Glomerular endothelial cell (primary cell): Measurements from ENCODE around the gene C1R. TPM values are rescaled to one million over a fixed set of nuclear protein-coding genes. Genes with fewer than 3 reads are reported as not detected.

Experiments used
- DNase-seq: peaks from one replicate; pipeline ENCODE4 v3.0.0-alpha.2; 2011; ENCODE audit warnings: low read depth, low spot score; ENCODE audit errors: extremely low read depth
- total RNA-seq: library from RNA; depleted of rRNA; stranded (reverse); fragments of >200 nt; gene quantifications from 2 replicates; pipeline ENCODE4 v1.2.3, GENCODE V29; 2015

C1R gene
- total RNA-seq, 1 donor from 2014 or later: 3.9 TPM

DNA sequence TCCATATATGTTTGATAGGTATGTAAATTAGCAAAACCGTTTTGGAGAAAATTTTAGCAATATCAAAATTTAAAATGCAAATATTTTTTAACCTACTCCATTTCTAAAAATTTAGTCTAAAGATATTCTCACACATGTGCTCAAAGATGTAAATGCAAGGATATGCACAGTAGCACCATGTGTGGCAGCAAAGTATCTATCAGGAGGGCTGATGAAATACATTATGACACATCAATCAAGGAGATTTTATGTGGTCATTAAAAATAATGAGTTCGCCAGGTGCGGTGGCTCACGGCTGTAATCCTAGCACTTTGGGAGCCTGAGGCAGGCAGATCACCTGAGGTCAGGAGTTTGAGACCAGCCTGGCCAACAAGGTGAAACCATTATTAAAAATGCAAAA, 8.0 kb upstream of the C1R start:
- no peak for DNase-seq

DNA sequence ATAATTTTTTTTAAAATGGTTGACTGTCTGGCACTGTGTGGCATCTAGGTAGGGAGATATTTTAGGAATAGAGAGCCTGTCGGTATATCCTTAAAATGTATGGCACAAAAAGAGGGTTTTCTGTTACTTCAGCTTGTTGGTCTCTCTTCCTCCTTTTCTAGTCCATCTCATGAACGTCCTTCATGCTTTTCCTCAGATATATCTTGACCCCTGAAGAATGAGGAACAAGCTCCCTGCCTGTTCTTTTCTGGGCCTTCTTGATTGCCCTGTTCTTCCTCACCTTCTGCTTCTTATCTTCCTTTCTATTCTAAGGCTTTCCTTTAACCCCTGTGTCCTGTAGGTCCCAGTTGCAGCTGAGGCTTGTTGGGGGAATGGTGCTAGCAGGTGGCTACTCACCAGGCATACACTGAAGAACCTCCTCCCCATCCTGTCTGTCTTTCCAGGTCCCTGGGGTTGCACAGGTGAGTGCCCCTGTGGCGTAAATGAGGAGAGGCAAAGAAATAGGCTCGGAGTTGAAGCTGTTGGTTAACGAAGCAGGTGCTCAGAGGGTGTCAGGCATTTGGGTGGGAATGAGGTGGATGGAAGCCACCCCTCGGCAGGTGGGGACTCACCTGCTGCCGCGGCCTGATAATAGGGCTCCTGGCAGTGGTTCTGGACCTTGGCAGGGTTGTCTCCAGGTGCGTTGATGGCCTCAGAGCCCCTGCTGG, 7.2 kb upstream of the C1R start:
- no peak for DNase-seq

DNA sequence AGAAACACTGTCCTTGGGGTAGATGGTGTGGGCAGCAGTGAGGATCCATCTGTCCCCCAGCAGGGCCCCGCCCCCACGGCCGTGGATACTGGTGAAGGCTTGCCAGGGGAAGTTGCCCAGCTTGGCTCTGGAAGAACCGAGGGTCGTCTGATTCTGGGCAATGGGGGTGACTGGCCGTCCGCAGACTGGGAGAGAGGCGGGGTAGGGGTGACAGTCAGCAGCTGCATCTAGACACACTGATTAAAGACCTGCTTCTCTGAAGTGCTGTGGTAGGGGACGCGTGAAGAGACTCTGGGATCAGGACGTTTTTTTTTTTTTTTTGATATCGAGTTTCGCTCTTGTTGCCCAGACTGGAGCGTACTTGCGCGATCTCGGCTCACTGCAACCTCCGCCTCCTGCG, 4.7 kb upstream of the C1R start:
- no peak for DNase-seq

DNA sequence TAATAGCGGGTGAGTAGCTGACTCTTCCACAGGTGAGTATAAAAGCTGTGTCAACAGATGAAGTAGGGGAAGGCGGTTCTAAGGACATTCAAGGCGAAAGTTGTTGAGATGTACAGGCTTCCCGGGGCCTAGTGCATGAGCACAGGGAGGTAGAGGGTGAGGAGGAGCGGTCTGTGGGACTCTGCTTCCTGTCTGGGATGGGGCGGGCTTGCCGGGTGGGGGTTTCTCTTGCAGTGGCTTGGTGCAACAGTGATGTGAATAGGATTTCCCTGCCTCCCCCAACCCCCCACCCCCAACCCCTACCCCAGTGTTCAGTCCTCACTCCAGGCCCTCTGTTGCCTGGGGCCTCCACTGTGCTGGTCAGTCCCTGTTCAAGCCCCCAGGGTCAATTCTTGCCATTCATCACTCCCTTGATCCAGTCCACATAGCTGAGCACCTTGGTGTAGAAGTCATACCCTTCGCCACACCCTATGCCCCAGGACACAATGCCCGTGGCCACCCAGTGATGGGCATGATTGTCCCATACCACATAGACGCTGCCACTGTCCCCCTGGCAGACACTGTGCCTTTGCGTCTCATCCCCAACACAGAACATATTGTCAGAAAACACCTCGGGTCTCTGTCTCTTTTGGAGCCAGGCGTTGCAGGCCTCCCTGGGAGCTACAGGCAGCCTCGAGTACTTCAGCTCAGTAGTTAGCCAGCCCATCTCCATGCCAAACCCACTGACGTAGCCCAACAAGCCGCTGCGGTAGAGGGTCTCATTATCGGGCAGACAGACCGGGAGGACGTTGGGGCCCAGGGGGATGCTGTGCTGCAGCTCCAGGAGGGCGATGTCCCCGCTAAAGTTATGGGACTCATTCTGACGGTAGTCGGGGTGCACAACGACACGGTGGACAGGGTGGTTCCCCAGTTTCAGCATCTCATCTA, 4.0 kb upstream of the C1R start:
- no peak for DNase-seq

DNA sequence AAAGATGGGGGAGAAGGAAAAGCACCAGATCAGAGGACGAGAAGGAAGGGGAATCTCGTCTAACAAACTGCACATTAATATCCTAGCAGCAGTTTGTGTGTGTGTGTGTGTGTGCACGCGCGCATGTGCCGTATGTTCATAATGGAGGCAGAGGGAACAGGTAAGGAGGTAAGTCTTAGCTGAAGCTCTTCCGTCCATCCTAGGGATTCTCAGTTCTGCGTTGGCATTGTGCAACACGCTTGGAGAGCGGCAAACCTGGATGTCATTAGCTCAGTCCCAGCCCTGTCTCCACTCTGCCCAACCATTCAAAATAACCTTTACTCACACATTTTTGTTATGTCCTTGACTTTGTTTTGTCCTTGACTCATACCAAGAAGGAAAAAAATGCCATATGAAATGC, 1.6 kb upstream of the C1R start:
- no peak for DNase-seq

DNA sequence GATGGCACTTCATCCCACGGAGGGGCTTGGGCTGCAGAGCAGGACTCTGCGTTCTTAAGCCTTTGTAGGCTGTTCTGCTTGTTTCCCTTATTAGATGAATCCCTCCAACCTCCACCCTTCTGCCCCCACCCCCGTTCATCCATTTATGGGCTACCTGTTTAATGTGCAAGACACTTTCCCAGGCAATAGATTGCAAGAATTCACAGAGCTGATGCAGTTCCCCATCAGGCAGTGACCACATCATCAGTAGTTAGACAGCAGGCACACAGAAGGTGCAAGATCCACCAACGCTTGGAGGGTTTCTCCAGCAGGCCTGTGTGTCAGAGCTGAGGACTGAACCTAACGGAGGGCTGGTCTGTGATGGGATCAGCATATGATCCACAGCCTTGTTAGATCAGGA, 1.2 kb upstream of the C1R start:
- no peak for DNase-seq

DNA sequence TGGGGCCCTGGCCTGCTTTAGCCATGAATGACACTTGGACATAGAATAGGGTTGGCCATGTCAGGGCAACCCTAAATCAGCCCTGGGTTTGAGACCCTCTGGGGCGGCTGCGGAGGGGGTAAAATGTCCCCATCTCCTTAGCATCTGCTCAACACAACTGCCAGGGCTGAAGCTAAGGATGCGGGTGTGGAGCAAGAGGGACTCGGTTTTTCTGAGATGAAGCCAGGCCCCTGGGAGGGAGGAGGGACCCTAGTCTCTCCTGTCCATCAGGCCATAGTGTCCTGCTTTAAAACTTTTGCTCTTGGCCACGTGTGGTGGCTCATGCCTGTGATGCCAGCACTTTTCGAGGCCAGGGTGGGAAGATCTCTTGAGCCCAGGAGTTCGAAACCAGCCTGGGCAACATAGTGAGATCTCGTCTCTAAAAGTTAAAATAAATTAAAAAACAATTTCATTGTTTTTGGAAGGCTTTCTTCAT, 778 bp upstream of the C1R start:
- DNase-seq: no peak

DNA sequence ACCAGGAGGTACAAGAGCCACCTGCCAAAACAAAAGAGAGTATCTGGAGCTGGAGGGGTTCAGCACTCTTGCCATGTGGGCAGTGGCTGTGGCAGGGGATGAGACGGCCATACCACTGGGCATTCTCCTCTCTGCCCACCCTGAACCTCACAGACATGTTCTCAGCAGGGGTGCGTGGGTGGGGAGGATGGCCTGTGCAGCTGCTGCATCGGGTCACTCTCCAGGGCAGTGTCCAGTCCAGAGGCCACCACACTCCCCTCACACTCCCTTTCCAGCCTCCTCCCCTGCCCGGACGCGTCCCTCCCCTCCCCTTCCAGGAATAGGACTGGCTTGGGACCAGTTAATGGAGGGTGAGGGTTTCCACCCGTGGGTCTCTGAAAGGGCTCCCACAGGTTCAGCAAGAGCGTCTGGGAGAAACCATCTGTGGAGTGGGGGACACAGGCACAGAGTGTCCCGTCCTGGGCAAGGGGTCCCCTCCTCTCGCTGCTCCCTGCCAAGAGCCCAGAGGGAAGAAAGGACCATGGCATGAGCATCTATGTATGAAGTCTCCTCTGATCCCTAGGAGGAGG, 501 bp downstream of the C1R start:
- DNase-seq: no peak

DNA sequence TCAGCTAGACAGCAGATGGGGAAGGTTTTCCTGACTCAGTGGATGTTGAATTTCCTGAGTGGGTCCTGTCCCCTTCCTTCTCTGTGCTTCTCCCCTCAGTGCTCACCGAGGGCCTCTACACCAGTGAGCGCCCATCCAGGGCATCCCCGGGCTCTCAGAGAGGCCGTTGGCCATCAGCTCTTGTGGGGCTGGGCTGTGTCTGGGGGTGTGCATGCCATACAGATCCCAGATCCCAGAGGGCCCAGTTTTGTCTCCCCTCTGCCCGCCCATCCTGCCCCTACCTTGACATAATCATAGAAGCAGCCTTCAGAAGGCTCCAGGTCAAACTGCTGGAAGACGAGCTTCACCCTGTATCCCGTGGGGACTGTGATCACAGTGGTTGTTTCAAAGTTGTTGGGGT, 1.1 kb downstream of the C1R start:
- no peak for DNase-seq

DNA sequence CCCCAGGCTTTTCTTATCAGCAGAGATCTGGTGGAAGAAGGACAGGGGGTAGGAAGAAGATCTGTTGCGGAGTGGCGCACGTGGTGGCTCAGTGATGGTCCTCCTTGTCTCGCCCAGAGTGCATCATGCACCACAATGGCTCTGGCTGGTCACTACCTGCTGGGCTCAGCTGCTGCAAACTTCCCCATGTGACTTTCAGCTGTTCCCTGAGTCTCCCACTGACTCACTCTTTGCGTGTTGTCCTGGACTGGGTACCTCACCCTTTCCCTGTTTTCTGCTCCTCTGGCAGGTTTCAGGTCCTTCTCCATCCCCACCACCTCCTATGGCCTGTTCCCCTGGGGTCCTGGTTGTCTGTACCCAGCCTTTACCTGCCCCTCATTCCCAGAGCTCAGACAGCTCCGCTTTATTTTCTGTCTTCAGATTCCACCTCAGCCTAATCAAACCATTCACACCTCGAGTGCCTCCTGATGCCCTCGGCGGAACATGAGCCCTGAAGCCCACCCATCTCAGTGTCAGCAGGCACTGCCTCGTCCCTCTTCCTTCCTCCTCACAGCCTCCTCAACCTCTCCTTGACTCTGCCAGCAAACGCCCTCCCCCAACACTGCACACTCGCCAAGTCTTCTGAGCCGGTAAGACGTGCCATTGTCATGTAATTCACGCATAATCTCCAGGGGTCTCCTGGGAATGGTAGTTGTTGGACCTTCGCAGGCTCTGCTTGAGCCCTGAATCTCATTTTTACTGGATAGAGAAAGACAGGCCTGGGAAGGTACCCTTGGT, 1.8 kb downstream of the C1R start:
- DNase-seq: no peak

DNA sequence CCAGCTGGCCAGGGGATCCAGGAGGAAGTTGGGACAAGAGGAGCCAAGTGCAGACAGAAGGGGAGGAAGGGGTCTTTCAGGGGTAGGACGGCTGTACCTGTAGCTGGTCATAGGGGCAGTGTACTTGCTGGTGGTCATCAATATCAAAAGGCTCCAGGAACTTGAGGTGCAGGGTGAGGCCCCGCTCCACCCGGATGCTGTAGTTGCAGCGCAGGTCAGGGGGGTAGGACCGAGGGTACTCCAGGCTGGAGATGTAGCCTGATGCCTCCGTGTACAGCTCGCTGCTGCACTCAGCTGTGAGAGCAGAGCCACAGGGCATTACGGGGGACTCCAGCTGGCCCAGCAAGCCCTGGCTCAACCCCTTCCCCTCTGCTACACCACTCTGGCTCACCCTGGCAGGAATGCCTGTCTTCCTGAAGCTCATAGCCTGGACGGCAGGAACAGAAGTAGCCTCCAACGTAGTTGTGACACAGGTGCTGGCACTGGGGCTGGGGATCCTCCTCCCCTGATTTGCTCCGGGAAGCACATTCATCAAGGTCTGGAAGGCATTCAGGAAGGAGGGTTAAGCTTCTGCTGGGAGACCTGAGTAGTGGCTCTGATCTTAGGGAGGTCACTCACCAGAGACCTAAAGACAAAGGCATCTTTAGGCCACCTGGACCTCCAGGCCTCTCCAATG, 2.9 kb downstream of the C1R start:
- no peak for DNase-seq

DNA sequence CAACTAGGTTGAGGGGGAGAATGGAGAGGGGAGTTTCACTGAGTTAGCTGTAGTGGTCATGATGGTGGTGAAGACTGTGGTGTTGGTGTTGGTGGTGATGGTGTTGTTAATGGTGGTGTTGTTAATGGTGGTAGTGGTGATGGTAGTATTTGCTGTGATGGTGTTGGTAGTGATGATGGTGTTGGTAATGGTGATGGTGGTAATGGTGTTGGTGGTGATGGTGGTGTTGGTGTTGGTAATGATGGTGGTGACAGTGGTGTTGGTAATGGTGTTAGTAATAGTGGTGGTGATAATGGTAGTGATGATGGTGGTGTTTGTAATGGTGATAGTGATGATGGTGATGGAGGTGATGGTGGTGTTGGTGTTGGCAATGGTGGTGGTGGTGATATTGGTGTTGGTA, 9.1 kb downstream of the C1R start:
- DNase-seq: no peak

DNA sequence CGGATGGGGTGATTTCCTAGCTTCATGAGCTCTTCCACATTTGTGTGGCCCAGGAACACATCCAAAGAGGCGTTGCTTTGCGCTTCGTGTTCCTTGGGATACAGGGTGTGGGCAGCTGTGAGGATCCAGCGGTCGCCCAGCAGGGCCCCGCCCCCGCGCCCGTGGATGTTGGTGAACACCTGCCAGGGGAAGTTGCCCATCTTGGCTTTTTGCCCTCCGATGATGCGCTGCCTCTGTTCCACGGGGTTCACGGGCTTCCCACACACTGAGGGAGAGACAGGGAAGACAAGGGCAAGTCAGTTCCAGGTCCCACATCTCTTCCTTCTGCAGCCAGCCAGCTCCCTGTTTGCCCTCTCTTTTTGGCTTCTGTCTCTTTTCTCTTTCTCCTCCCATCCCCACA, 11.2 kb downstream of the C1R start:
- no peak for DNase-seq

DNA sequence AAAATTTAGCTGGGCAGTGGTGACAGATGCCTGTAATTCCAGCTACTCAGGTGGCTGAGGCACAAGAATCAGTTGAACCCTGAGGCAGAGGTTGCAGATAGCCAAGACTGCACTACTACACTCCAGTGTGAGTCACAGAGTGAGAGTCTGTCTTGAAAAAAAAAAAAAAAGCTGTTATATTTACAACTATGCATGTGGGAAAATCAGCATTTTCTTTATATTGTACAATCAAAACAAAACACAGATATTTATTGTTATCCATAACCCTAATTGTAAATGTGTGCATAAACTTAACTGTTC, 12.5 kb downstream of the C1R start:
- no peak for DNase-seq

DNA sequence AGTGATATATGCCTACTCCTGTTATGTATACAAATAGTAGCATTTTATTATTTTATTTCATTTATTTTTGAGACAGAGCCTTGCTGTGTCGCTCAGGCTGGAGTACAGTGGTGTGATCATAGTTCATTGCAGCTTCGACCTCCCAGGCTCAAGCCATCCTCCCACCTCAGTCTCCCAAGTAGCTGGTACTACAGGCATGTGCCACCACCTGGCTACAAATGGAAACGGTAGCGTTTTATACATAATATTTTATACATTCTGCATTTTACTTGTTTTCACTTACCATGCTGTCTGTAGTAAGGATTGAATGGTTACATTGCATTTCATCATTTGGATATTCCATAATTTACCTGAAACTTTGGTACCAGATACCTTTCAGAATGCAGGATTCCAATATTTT, 14.1 kb downstream of the C1R start:
- DNase-seq: no peak

DNA sequence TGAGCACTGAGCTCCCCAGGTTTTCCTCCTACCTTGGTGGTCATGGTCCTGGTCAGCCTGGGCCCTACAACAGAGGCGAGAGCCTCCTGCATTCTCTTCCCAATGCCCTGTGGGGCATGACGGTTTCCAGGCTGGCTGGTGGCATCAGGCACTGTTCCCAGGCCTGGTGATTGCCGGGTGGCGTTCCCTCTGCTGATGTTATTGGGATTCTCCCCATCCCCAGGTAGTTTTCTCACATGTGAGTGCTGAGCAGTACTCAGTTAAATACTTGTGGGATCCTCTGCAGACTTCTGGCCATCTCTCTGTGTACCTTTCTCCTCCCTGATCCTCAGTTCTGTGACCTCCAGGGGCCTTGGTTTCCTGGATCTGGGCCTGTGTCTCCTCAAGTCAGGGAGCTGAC, 15.8 kb downstream of the C1R start:
- DNase-seq: no peak

DNA sequence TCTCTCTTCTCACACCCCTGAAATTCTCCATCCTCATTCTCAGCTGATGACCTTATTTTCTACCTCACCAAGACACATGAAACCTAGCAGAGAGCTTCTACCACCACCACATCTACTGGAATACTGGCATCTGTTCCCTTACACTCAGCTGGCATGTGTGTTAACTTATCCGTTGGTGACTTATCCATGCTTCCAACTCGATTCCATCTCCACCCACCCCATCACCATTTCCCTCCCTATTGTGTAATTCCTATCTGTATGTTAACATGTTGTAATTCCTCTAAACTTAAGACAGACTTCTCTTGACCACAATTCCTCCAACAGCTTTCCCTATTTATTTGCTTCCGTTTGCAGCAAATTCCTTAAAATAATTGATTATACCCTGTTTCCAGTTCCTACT, 16.3 kb downstream of the C1R start:
- no peak for DNase-seq

DNA sequence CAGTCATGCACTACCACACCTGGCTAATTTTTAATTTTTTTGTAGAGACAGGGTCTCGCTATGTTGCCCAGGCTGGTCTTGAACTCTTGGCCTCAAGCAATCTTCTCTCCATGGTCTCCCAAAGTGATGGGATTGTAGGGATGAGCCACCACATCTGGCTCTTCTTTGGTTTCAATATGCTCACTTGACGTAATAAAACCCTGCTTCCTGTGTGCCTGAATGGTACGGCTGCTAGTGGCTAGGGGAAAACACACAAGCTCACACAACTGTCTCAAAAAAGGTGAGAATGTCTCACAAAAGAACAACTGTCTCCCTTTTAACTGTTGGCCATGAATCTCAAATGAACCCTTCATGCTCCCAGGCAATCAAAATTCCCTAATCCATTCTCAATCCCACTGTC, 16.7 kb downstream of the C1R start:
- DNase-seq: no peak

DNA sequence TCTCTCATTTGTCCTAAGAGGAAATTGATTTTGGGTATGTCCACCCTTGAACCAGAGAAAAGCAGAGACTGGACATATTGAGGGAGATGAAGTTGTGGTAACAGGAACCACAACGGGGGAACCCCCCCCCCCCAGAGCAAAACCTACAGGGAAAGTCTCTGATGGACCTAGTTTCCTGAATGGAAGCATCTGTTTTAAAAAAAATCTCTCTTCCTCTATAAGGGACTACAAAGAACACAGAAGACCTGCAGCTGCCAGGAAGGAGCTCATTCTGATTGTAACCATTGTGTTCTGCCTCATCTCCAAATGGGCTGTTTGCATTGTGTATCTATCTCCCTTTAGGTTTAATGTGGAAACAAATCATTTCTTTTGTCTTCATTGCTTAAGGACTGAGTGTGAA, 18.3 kb downstream of the C1R start:
- no peak for DNase-seq

DNA sequence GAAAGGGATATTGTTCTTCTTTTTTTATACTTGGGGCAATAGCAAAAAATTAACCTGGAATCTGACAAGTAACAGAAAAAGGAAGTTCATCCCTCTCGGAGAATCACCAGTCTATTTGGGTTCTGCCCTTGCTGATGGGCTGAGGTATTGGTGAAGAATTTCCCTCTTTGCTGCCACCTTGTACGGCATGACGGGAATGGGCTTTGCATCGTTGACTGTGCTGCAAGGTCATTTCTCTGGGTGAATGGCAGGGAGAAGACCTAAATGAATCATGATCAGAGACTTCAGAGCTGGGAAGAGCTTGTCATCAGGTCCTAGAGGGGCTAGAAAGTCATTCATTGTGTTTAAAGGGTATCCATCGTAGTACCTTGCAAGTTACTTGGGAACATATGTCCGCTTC, 19.7 kb downstream of the C1R start:
- DNase-seq: no peak

DNA sequence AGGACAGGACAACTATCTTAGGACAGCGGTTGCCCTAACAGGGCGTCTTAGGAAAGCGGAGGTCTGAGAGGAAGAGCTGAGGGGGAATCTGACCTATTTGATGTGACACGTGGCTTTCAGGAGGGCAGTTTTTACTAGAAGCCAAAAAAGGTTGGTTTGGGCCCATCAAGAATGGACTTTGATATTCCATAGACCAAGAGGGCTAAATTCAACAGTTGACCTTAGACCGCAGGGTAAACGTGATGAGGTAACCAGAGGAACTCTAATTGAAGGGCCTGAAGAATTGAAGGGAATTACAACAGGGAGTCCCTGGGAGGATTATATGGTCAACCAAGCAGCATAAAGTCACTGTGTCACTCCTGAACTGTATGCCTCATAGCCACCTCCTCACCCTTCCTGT, 20.2 kb downstream of the C1R start:
- no peak for DNase-seq
